GM21515 (cell line): ENCODE data around the gene BIK.

Experiments
- ATAC-seq: cut with Tn5 transposase; IDR thresholded peaks from one replicate; pipeline ENCODE4 v1.9.1; 2021; ENCODE audit not compliant: unreplicated experiment

Gene BIK

GRCh38 chr22:43110444-43110926 is at the start of gene BIK:
Gene BIK (plus strand): TSS chr22:43110750. CDS start chr22:43124023, 13,273 bp downstream.
- ATAC-seq: no peak

- ATAC-seq: no peak
Measured at GRCh38 chr22:43066134-43066533, 44.4 kb upstream of the BIK start.

GRCh38 chr22:43066844-43067385 is 43.6 kb upstream of the BIK start:
- ATAC-seq: no peak

- no peak for ATAC-seq
Measured at GRCh38 chr22:43077121-43077877, 33.3 kb upstream of the BIK start.

GRCh38 chr22:43078522-43078921 is 32.0 kb upstream of the BIK start:
- no peak for ATAC-seq

GRCh38 chr22:43079742-43080141 is 30.8 kb upstream of the BIK start:
- no peak for ATAC-seq

- no peak for ATAC-seq
Measured at GRCh38 chr22:43080616-43081015, 29.9 kb upstream of the BIK start.

GRCh38 chr22:43081968-43082367 is 28.6 kb upstream of the BIK start:
- ATAC-seq: no peak

- no peak for ATAC-seq
Measured at GRCh38 chr22:43085658-43086606, 24.6 kb upstream of the BIK start.

GRCh38 chr22:43088627-43088983 is 21.9 kb upstream of the BIK start:
- no peak for ATAC-seq

- peak; percentile 76 for ATAC-seq
Measured at GRCh38 chr22:43088984-43089717, 21.4 kb upstream of the BIK start, which contains the start of gene TTLL1. Gene TTLL1 (minus strand): TSS chr22:43089391. CDS start chr22:43075586, 13,805 bp downstream.

- ATAC-seq: no peak
Measured at GRCh38 chr22:43090130-43090789, 20.3 kb upstream of the BIK start.

- no peak for ATAC-seq
Measured at GRCh38 chr22:43092085-43092484, 18.5 kb upstream of the BIK start.

- ATAC-seq: no peak
Measured at GRCh38 chr22:43094085-43094484, 16.5 kb upstream of the BIK start.

- no peak for ATAC-seq
Measured at GRCh38 chr22:43094551-43094950, 16.0 kb upstream of the BIK start.

GRCh38 chr22:43096420-43096819 is 14.1 kb upstream of the BIK start:
- ATAC-seq: no peak

GRCh38 chr22:43098356-43098755 is 12.2 kb upstream of the BIK start:
- ATAC-seq: no peak

GRCh38 chr22:43099095-43099494 is 11.5 kb upstream of the BIK start:
- ATAC-seq: no peak

GRCh38 chr22:43100225-43100624 is 10.3 kb upstream of the BIK start:
- no peak for ATAC-seq

GRCh38 chr22:43101306-43101705 is 9.2 kb upstream of the BIK start:
- no peak for ATAC-seq
